PC-9 (cell line): Measurements from ENCODE around the gene RPL28.

Source experiments
- CTCF ChIP-seq: fragments of 200-600 bp; sonication (generic); conservative IDR thresholded peaks from 2 replicates; pipeline ENCODE4 v1.6.1; 2017; ENCODE audit warnings: mixed run types, antibody characterized with exemption, mild to moderate bottlenecking, moderate library complexity
- EZH2 ChIP-seq: fragments of 200-600 bp; sonication (generic); IDR thresholded peaks from 2 replicates; pipeline ENCODE4 v1.8.0; 2017; ENCODE audit warnings: antibody characterized with exemption, low read depth

- TF ChIP-seq CTCF (no peak), EZH2 (no peak)
These were observed 27.2 kb upstream of the RPL28 start for GRCh38 chr19:55358493-55358892.
